IMR-90 (cell line): ENCODE measurements around the gene PPP1R14C. TPM values are rescaled to one million over a fixed set of nuclear protein-coding genes. Genes with fewer than 3 reads are reported as not detected.

Experiments
- ATAC-seq: fragments of 200-7000 bp; cut with Tn5 transposase; 2 replicates; pipeline ENCODE4 v1.9.1; 2020; ENCODE audit warnings: low read depth, mild to moderate bottlenecking, moderate library complexity
- BruUV-seq: library from RNA; stranded (reverse); fragments of 400-500 nt; replicated peaks from 2 replicates; lab custom pipeline; 2021; lab: Mats Ljungman, UMichigan
- CTCF ChIA-PET: fragments of 300-600 bp; formaldehyde crosslinking; extraction: SDS; loops from one replicate; lab custom pipeline; 2021; ENCODE audit warnings: antibody characterized with exemption; lab: Yijun Ruan, JAX
- POLR2A ChIA-PET: fragments of 300-600 bp; sonication (Branson Sonifier 250); formaldehyde crosslinking; loops from one replicate; lab custom pipeline; 2022; ENCODE audit warnings: antibody characterized with exemption; ENCODE audit not compliant: unreplicated experiment; lab: Charles Lee
- DNase-seq: peaks from one replicate; pipeline ENCODE4 v3.0.0; 2013
- H2AFZ ChIP-seq: replicated peaks from 2 replicates; pipeline ENCODE3; 2013; ENCODE audit warnings: low read length, mild to moderate bottlenecking; ENCODE audit not compliant: poor library complexity
- H2AK5ac ChIP-seq: 2 replicates; pipeline ENCODE4 v1.6.1; 2013; ENCODE audit warnings: low read depth, low read length, inconsistent platforms
- H2AK9ac ChIP-seq: replicated peaks from 2 replicates; pipeline ENCODE3; 2013; ENCODE audit warnings: mild to moderate bottlenecking, low read depth, low read length, moderate library complexity; ENCODE audit not compliant: poor library complexity
- H2BK120ac ChIP-seq: 2 replicates; pipeline ENCODE4 v1.6.1; 2013; ENCODE audit warnings: low read depth, low read length, inconsistent platforms
- H2BK15ac ChIP-seq: 3 replicates; pipeline ENCODE4 v1.6.1; 2013; ENCODE audit warnings: low read depth, low read length, inconsistent platforms
- H2BK20ac ChIP-seq: 2 replicates; pipeline ENCODE4 v1.6.1; 2013; ENCODE audit warnings: low read depth, mild to moderate bottlenecking, inconsistent platforms, low read length, moderate library complexity
- H2BK5ac ChIP-seq: 2 replicates; pipeline ENCODE4 v1.6.1; 2013; ENCODE audit warnings: mild to moderate bottlenecking, low read depth, low read length, inconsistent platforms; ENCODE audit not compliant: poor library complexity, severe bottlenecking
- H3K14ac ChIP-seq: replicated peaks from 2 replicates; pipeline ENCODE4 v1.6.1; 2013; ENCODE audit warnings: low read depth, low read length, inconsistent platforms
- H3K18ac ChIP-seq: 2 replicates; pipeline ENCODE4 v1.6.1; 2013; ENCODE audit warnings: low read depth, low read length, control low read depth
- H3K23ac ChIP-seq: 2 replicates; pipeline ENCODE4 v1.6.1; 2013; ENCODE audit warnings: low read depth, low read length, inconsistent platforms
- H3K27ac ChIP-seq: 2 replicates; pipeline ENCODE4 v1.5.1; 2013; ENCODE audit warnings: mild to moderate bottlenecking, control low read depth, low read length; ENCODE audit not compliant: insufficient read depth
- H3K27me3 ChIP-seq: 2 replicates; pipeline ENCODE4 v1.6.1; 2013; ENCODE audit warnings: low read length; ENCODE audit not compliant: control insufficient read depth, insufficient read depth
- H3K36me3 ChIP-seq: 2 replicates; pipeline ENCODE4 v1.6.1; 2013; ENCODE audit warnings: low read length, mixed read lengths; ENCODE audit not compliant: control insufficient read depth, insufficient read depth
- H3K4ac ChIP-seq: 2 replicates; pipeline ENCODE4 v1.6.1; 2013; ENCODE audit warnings: low read depth, low read length, inconsistent platforms
- H3K4me1 ChIP-seq: 2 replicates; pipeline ENCODE4 v1.6.1; 2013; ENCODE audit warnings: low read length, mixed read lengths; ENCODE audit not compliant: control insufficient read depth, insufficient read depth
- H3K4me2 ChIP-seq: 2 replicates; pipeline ENCODE4 v1.6.1; 2013; ENCODE audit warnings: low read depth, mild to moderate bottlenecking, control low read depth, low read length, moderate library complexity
- H3K4me3 ChIP-seq: 2 replicates; pipeline ENCODE4 v1.5.1; 2013; ENCODE audit warnings: low read depth, mild to moderate bottlenecking, control low read depth, low read length, moderate library complexity; ENCODE audit not compliant: insufficient read depth
- H3K56ac ChIP-seq: 2 replicates; pipeline ENCODE4 v1.6.1; 2013; ENCODE audit warnings: low read length, inconsistent platforms; ENCODE audit not compliant: insufficient read depth; ENCODE audit errors: extremely low read depth
- H3K79me1 ChIP-seq, 2 experiments: 2 replicates each; pipeline ENCODE4 v1.6.1; 2013; ENCODE audit warnings: low read length in 2 of 2, inconsistent platforms in 1 of 2, low read depth in 1 of 2
- H3K9ac ChIP-seq: 2 replicates; pipeline ENCODE4 v1.6.1; 2013; ENCODE audit warnings: low read depth, low read length, control low read depth
- H3K9me1 ChIP-seq: 2 replicates; pipeline ENCODE4 v1.6.1; 2013; ENCODE audit warnings: low read length, inconsistent platforms; ENCODE audit not compliant: insufficient read depth
- H3K9me3 ChIP-seq: 2 replicates; pipeline ENCODE4 v1.6.1; 2013; ENCODE audit warnings: low read length; ENCODE audit not compliant: control insufficient read depth, insufficient read depth
- H4K20me1 ChIP-seq: 2 replicates; pipeline ENCODE4 v1.6.1; 2013; ENCODE audit warnings: low read length, inconsistent platforms; ENCODE audit not compliant: insufficient read depth
- H4K5ac ChIP-seq: 2 replicates; pipeline ENCODE4 v1.6.1; 2013; ENCODE audit warnings: mild to moderate bottlenecking, low read depth, low read length, control low read depth
- H4K8ac ChIP-seq, 2 experiments: 2 replicates each; pipeline ENCODE4 v1.6.1; 2013; ENCODE audit warnings: low read depth in 2 of 2, low read length in 2 of 2, control low read depth in 1 of 2, inconsistent platforms in 1 of 2
- H4K91ac ChIP-seq: 2 replicates; pipeline ENCODE4 v1.6.1; 2013; ENCODE audit warnings: low read depth, low read length, inconsistent platforms; ENCODE audit not compliant: insufficient read depth
- CHD1 ChIP-seq: IDR thresholded peaks from 2 replicates; pipeline ENCODE4 v1.6.1; 2012; ENCODE audit warnings: low read depth, low read length, improper control_type of control experiment
- CTCF ChIP-seq: conservative IDR thresholded peaks from 2 replicates; pipeline ENCODE4 v1.5.1; 2012; ENCODE audit warnings: mild to moderate bottlenecking, low read depth, low read length, improper control_type of control experiment
- MXI1 ChIP-seq: IDR thresholded peaks from 2 replicates; pipeline ENCODE4 v1.6.1; 2012; ENCODE audit warnings: low read depth, mild to moderate bottlenecking, low read length, moderate library complexity, borderline replicate concordance
- NFE2L2 ChIP-seq: fragments of 150-350 bp; IDR thresholded peaks from 2 replicates; pipeline ENCODE4 v1.6.1; 2016; ENCODE audit warnings: low read depth, mild to moderate bottlenecking, low read length
- POLR2A ChIP-seq: IDR thresholded peaks from 2 replicates; pipeline ENCODE4 v1.6.1; 2012; ENCODE audit warnings: mild to moderate bottlenecking, low read depth, low read length
- RCOR1 ChIP-seq: IDR thresholded peaks from 2 replicates; pipeline ENCODE4 v1.6.1; 2012; ENCODE audit warnings: mild to moderate bottlenecking, low read length, improper control_type of control experiment; ENCODE audit not compliant: insufficient replicate concordance
- RFX5 ChIP-seq: IDR thresholded peaks from 2 replicates; pipeline ENCODE4 v1.8.0; 2012; ENCODE audit warnings: low read depth, mild to moderate bottlenecking, low read length, moderate library complexity
- SMC3 ChIP-seq: fragments of 150-350 bp; IDR thresholded peaks from 2 replicates; pipeline ENCODE4 v1.6.1; 2016; ENCODE audit warnings: low read depth, mild to moderate bottlenecking, antibody characterized with exemption, low read length, moderate library complexity
- WGBS, 2 experiments: methylation state at CpG; one replicate each; pipeline versions ENCODE4 v1.1.5 to v1.1.7; 2013; ENCODE audit warnings: missing lambda C conversion rate in 2 of 2; ENCODE audit not compliant: insufficient read length in 1 of 2; ENCODE audit errors: extremely low coverage in 2 of 2; 5-methylcytosine and 5-hydroxymethylcytosine counted together
- dilution Hi-C: fragments of 300-500 bp; cut with HindIII; formaldehyde crosslinking; loops from one replicate; pipeline ENCODE4 v1.14.3; 2018; ENCODE audit warnings: low sequenced_read_pairs; ENCODE audit not compliant: unreplicated experiment
- in situ Hi-C: fragments of 300-500 bp; cut with MboI; formaldehyde crosslinking; loops from 3 replicates; pipeline ENCODE4 v1.14.3; 2019; ENCODE audit warnings: low sequenced_read_pairs, inconsistent platforms, mixed read lengths
- intact Hi-C: fragments of 100-400 bp; cut with micrococcal nuclease; formaldehyde crosslinking; loops from 2 replicates; pipeline ENCODE4 v1.10.0; 2022
- polyA plus RNA-seq, 3 experiments: library from polyadenylated mRNA; depleted of rRNA; stranded (reverse); fragments of >200 nt; gene quantifications; 2 replicates each; pipeline ENCODE4 v1.2.3, GENCODE V29; 2012; ENCODE audit warnings: low replicate concordance in 1 of 3
- total RNA-seq: library from RNA; depleted of rRNA; stranded (reverse); fragments of >200 nt; gene quantifications from 2 replicates; pipeline ENCODE4 v1.2.3, GENCODE V29; 2012

PPP1R14C gene
- total and polyA plus RNA-seq, 2 of the 4 experiments (the other 2 are of a cell fraction): not detected

GRCh38 chr6:150254770-150255169 is 111.9 kb downstream of the PPP1R14C start:
- no peak overlapping the region for H4K5ac ChIP-seq
- H4K8ac ChIP-seq: no peak overlapping the region
- intact Hi-C loops (no loop called here), dilution Hi-C loops (no loop called here), in situ Hi-C loops (no loop called here)
- H4K91ac ChIP-seq: no peak overlapping the region
- H2BK120ac ChIP-seq: no peak overlapping the region
- no peaks in the 10 kb centered on the region for H4K20me1 ChIP-seq
- no peak overlapping the region for H3K18ac ChIP-seq
- no peak overlapping the region for H3K23ac ChIP-seq
- H3K4ac ChIP-seq: no peak overlapping the region
- no peak overlapping the region for H2BK5ac ChIP-seq
- no peak overlapping the region for H2AK5ac ChIP-seq
- peaks cover 12% of the 10 kb centered on the region for H3K4me1 ChIP-seq
- H3K4me3 ChIP-seq: no peak overlapping the region
- no peak overlapping the region for H2BK20ac ChIP-seq
- DNase-seq (peak; percentile 27), ATAC-seq (no peak)
- H3K27ac ChIP-seq: no peak overlapping the region
- H3K4me2 ChIP-seq: no peak overlapping the region
- H3K9me3 ChIP-seq: no peaks in the 10 kb centered on the region
- no CpG with 5 or more reads among the region's 4 CpGs for WGBS, 2 experiments
- H2BK15ac ChIP-seq: no peak overlapping the region
- H2AFZ ChIP-seq: no peak overlapping the region
- no peak overlapping the region for H2AK9ac ChIP-seq
- no peak overlapping the region for H3K9ac ChIP-seq
- no peaks in the 10 kb centered on the region for H3K79me1 ChIP-seq
- H3K14ac ChIP-seq: no peak overlapping the region
- H3K36me3 ChIP-seq: no peaks in the 10 kb centered on the region
- H3K56ac ChIP-seq: no peak overlapping the region
- TF ChIP-seq NFE2L2 (no peak), CHD1 (no peak), MXI1 (no peak), RCOR1 (no peak), RFX5 (no peak), POLR2A (no peak), CTCF (no peak), SMC3 (no peak)
- H3K9me1 ChIP-seq: no peaks in the 10 kb centered on the region
- H3K27me3 ChIP-seq: no peaks in the 10 kb centered on the region; the same call in none of the 2 replicates
- CTCF ChIA-PET: no interaction called here
- POLR2A ChIA-PET: no interaction called here
- BruUV-seq: no TSS peak
